SK-N-SH (cell line): ENCODE data around the gene CREB3L1. TPM values are rescaled to one million over a fixed set of nuclear protein-coding genes. Genes with fewer than 3 reads are reported as not detected.

Source experiments
- CTCF ChIA-PET: fragments of 300-600, 350-600 bp; formaldehyde crosslinking; extraction: SDS; loops from one replicate; lab custom pipeline; 2021; lab: Yijun Ruan, JAX
- POLR2A ChIA-PET: fragments of 350-600 bp; sonication (Branson Sonifier 250); formaldehyde crosslinking; extraction: SDS; loops from one replicate; lab custom pipeline; 2020; ENCODE audit warnings: antibody characterized with exemption, inconsistent platforms; lab: Yijun Ruan, JAX
- DNase-seq: peaks from one replicate; pipeline ENCODE4 v3.0.0; 2012
- H2AFZ ChIP-seq: fragments of 200-600 bp; sonication (generic); 2 replicates; pipeline ENCODE4 v1.8.1; 2016; ENCODE audit warnings: antibody characterized with exemption, mild to moderate bottlenecking, low read depth
- H3F3A ChIP-seq: fragments of 200-600 bp; sonication (generic); replicated peaks from 2 replicates; pipeline ENCODE3; 2016; ENCODE audit warnings: antibody characterized with exemption, mild to moderate bottlenecking; ENCODE audit not compliant: insufficient read depth
- H3K27ac ChIP-seq, 2 experiments: fragments of 200-500 bp in 1 of 2; fragments of 200-600 bp in 1 of 2; sonication (Bioruptor generic) in 1 of 2; sonication (generic), shearing (Covaris generic) in 1 of 2; 2 replicates each; pipeline versions ENCODE4 v1.5.1 to v1.6.1; 2014 to 2016; ENCODE audit warnings: low read depth in 2 of 2, inconsistent platforms in 1 of 2, low read length in 1 of 2, mild to moderate bottlenecking in 1 of 2, mixed read lengths in 1 of 2
- H3K27me3 ChIP-seq: fragments of 200-600 bp; sonication (generic), shearing (Covaris generic); 2 replicates; pipeline ENCODE4 v1.6.1; 2016; ENCODE audit warnings: mixed run types; ENCODE audit not compliant: insufficient read depth
- H3K36me3 ChIP-seq, 2 experiments: fragments of 200-500 bp in 1 of 2; fragments of 200-600 bp in 1 of 2; sonication (Bioruptor generic) in 1 of 2; sonication (generic) in 1 of 2; replicated peaks in 1 of 2; 2 replicates each; pipeline versions ENCODE3 to v1.5.1; 2014 to 2016; ENCODE audit warnings: low read length in 1 of 2, mild to moderate bottlenecking in 1 of 2; ENCODE audit not compliant: insufficient read depth in 2 of 2, control insufficient read depth in 1 of 2
- H3K4me1 ChIP-seq, 2 experiments: fragments of 200-500 bp in 1 of 2; fragments of 200-600 bp in 1 of 2; sonication (Bioruptor generic) in 1 of 2; sonication (generic), shearing (Covaris generic) in 1 of 2; 2 replicates each; pipeline versions ENCODE4 v1.5.1 to v1.6.1; 2014 to 2016; ENCODE audit warnings: low read depth in 1 of 2, low read length in 1 of 2, mixed run types in 1 of 2; ENCODE audit not compliant: insufficient read depth in 2 of 2, control insufficient read depth in 1 of 2
- H3K4me2 ChIP-seq: fragments of 200-600 bp; sonication (generic), shearing (Covaris generic); 2 replicates; pipeline ENCODE4 v1.6.1; 2017; ENCODE audit warnings: mixed run types
- H3K4me3 ChIP-seq, 2 experiments: fragments of 200-500 bp in 1 of 2; fragments of 200-600 bp in 1 of 2; sonication (Bioruptor generic) in 1 of 2; sonication (generic), shearing (Covaris generic) in 1 of 2; 2 replicates each; pipeline versions ENCODE4 v1.5.1 to v1.8.1; 2014 to 2016; ENCODE audit warnings: low read depth in 2 of 2, inconsistent platforms in 1 of 2, low read length in 1 of 2, mild to moderate bottlenecking in 1 of 2, mixed read lengths in 1 of 2, moderate library complexity in 1 of 2
- H3K79me2 ChIP-seq: fragments of 200-600 bp; sonication (generic); 2 replicates; pipeline ENCODE4 v1.8.1; 2017; ENCODE audit warnings: mild to moderate bottlenecking; ENCODE audit not compliant: insufficient read depth
- H3K9ac ChIP-seq: fragments of 200-600 bp; sonication (generic); 2 replicates; pipeline ENCODE4 v1.6.1; 2017; ENCODE audit warnings: mixed run types
- H3K9me2 ChIP-seq: fragments of 200-600 bp; sonication (generic); 2 replicates; pipeline ENCODE4 v1.6.1; 2017; ENCODE audit warnings: mixed run types
- H3K9me3 ChIP-seq: fragments of 200-600 bp; sonication (generic); 2 replicates; pipeline ENCODE4 v1.6.1; 2017; ENCODE audit warnings: mixed run types, mild to moderate bottlenecking, moderate library complexity
- H4K20me1 ChIP-seq: fragments of 200-600 bp; sonication (generic); 2 replicates; pipeline ENCODE4 v1.6.1; 2017; ENCODE audit warnings: mild to moderate bottlenecking, mixed run types; ENCODE audit not compliant: insufficient read depth
- CHD2 ChIP-seq: fragments of 150-350 bp; IDR thresholded peaks from 2 replicates; pipeline ENCODE4 v1.6.1; 2018; ENCODE audit warnings: low read length; ENCODE audit not compliant: partially characterized antibody
- FOXJ3 ChIP-seq: sonication (generic); formaldehyde crosslinking; IDR thresholded peaks from 2 replicates; pipeline ENCODE4 v1.5.1; 2020; ENCODE audit warnings: mild to moderate bottlenecking, missing genetic modification reagents
- GABPA ChIP-seq: IDR thresholded peaks from 2 replicates; pipeline ENCODE4 v1.4.0; 2012; ENCODE audit warnings: low read depth, mild to moderate bottlenecking
- GATA2 ChIP-seq: sonication (generic); formaldehyde crosslinking; IDR thresholded peaks from 2 replicates; pipeline ENCODE4 v1.5.0; 2020; ENCODE audit warnings: mild to moderate bottlenecking, missing genetic modification reagents
- JUND ChIP-seq: IDR thresholded peaks from 2 replicates; pipeline ENCODE4 v1.4.0; 2012
- MEF2A ChIP-seq: IDR thresholded peaks from 2 replicates; pipeline ENCODE4 v1.4.0; 2012; ENCODE audit warnings: low read depth, borderline replicate concordance
- MXI1 ChIP-seq: IDR thresholded peaks from 2 replicates; pipeline ENCODE4 v1.6.1; 2012; ENCODE audit warnings: mild to moderate bottlenecking, low read depth, low read length, improper control_type of control experiment
- NRF1 ChIP-seq: IDR thresholded peaks from 2 replicates; pipeline ENCODE4 v1.6.1; 2012; ENCODE audit warnings: low read depth, mild to moderate bottlenecking, low read length
- POLR2AphosphoS5 ChIP-seq: IDR thresholded peaks from 2 replicates; pipeline ENCODE4 v1.6.1; 2012; ENCODE audit warnings: low read depth, low read length
- RAD21 ChIP-seq: IDR thresholded peaks from 2 replicates; pipeline ENCODE4 v1.6.1; 2012; ENCODE audit warnings: mild to moderate bottlenecking, low read length
- TCF12 ChIP-seq: IDR thresholded peaks from 2 replicates; pipeline ENCODE4 v1.4.0; 2012
- TEAD4 ChIP-seq: IDR thresholded peaks from 2 replicates; pipeline ENCODE4 v1.4.0; 2012; ENCODE audit warnings: mild to moderate bottlenecking, borderline replicate concordance; ENCODE audit not compliant: insufficient read depth
- WGBS: methylation state at CpG from one replicate; pipeline ENCODE4 v1.1.6; 2017; ENCODE audit warnings: low lambda C conversion rate; 5-methylcytosine and 5-hydroxymethylcytosine counted together
- polyA plus RNA-seq, 3 experiments: library from polyadenylated mRNA; depleted of rRNA; stranded (reverse); fragments of >200 nt; gene quantifications; 2 replicates each; pipeline ENCODE4 v1.2.3, GENCODE V29; 2012
- TF ChIP-seq, protein P1 (sequence below): IDR thresholded peaks from 2 replicates; pipeline ENCODE4 v1.6.1; 2012; ENCODE audit warnings: mild to moderate bottlenecking, low read depth, low read length, moderate library complexity
- TF ChIP-seq, protein P2 (sequence below): IDR thresholded peaks from 2 replicates; pipeline ENCODE4 v1.4.0; 2012; ENCODE audit warnings: low read depth
- TF ChIP-seq, protein P3 (sequence below): fragments of 150-350 bp; IDR thresholded peaks from 2 replicates; pipeline ENCODE4 v1.6.1; 2017; ENCODE audit warnings: antibody characterized with exemption, low read length, low read depth, borderline replicate concordance
- TF ChIP-seq, protein P4 (sequence below): IDR thresholded peaks from 2 replicates; pipeline ENCODE4; 2012

Gene CREB3L1
- polyA plus RNA-seq, 1 of the 3 experiments (the other 2 are of a cell fraction) = 14.0 TPM

DNA sequence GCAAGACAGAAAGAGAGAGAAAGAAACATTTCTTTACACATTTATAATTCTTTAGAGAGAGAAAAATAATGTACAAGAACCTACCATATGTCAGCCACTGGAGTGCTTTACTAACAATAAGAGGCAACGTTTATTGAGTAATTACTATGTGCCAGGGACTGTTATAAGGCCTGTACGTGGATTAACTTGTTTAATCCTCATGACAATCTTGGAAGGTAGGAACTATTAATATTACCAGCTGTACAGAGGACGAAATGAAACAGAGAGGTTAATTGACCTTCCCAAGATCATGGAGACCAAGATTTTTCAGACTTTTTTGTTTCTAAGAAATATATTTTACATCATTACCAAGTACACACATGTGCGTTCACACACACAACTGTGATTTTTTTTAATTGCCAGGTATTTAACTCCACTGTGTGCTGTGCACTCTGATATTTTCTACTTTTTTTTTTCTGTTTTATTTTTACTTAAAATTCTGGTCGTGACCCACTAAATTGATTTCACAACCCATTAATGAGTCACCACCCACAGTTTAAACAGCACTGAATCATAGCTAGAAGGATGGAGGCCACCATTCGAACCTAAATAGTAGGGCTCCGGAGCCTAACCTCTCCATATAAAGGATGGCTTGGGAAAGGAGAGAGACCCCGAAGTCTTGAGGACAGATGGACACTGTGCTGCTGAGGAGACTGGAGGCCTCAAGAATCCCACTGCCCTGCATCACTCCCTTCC is 21.4 kb downstream of the CREB3L1 start (continued):
- TF ChIP-seq GABPA = no peak
- TF ChIP-seq MXI1 = no peak

DNA sequence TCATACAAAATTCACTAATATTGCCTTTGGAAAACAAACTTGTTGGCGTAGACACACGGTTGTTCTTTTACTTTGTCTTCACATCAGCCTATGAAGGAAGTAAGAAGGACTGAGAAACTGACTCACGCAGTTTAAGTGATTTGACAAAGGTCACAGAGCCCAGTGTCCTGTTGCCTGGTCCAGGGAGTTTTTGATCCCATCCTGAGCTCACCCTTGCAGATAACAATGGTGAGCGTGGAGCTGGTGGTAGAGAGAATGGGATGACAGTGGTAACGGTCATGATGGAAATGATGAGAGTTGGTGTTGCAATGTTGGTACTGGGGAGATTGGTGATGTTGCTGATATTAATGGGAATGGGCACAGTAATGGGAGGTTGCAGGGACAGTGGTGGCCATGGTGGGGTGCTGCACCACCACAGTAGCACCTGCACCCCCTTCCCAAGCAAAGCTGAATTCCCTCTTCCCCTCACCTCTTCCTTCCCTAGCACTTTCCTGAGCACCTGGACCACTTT is 22.0 kb downstream of the CREB3L1 start:
- Histone ChIP-seq H3K4me1 (peaks cover 13 to 24% of the 10 kb centered on the region in 2 experiments; a peak in 3 of 4 replicates), H3K9ac (no peak overlapping the region), H3K79me2 (peaks cover 91% of the 10 kb centered on the region)

DNA sequence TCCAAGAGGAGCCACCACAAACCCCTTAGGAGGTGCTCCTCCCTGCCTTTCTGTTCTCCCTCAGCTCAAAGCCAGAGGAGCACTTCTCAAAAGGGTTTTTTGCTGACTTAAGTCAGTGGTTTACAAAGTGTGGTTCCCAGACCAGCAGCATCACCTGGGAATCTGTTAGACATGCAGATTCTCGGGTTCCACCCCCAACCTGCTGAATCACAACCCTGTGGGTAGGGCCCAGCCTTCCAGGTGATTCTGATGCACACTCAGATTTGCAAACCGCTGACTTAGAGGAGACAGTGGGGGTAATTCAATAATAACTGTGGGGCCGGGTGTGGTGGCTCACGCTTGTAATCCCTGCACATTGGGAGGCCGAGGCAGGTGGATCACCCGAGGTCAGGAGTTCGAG is 22.8 kb downstream of the CREB3L1 start:
- H3K4me3 ChIP-seq = no peak overlapping the region
- TF ChIP-seq JUND (no peak), GABPA (no peak), TEAD4 (no peak), CHD2 (no peak), NRF1 (no peak)
- TF ChIP-seq, protein P1, sequence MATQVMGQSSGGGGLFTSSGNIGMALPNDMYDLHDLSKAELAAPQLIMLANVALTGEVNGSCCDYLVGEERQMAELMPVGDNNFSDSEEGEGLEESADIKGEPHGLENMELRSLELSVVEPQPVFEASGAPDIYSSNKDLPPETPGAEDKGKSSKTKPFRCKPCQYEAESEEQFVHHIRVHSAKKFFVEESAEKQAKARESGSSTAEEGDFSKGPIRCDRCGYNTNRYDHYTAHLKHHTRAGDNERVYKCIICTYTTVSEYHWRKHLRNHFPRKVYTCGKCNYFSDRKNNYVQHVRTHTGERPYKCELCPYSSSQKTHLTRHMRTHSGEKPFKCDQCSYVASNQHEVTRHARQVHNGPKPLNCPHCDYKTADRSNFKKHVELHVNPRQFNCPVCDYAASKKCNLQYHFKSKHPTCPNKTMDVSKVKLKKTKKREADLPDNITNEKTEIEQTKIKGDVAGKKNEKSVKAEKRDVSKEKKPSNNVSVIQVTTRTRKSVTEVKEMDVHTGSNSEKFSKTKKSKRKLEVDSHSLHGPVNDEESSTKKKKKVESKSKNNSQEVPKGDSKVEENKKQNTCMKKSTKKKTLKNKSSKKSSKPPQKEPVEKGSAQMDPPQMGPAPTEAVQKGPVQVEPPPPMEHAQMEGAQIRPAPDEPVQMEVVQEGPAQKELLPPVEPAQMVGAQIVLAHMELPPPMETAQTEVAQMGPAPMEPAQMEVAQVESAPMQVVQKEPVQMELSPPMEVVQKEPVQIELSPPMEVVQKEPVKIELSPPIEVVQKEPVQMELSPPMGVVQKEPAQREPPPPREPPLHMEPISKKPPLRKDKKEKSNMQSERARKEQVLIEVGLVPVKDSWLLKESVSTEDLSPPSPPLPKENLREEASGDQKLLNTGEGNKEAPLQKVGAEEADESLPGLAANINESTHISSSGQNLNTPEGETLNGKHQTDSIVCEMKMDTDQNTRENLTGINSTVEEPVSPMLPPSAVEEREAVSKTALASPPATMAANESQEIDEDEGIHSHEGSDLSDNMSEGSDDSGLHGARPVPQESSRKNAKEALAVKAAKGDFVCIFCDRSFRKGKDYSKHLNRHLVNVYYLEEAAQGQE = no peak
- TF ChIP-seq, protein P2, sequence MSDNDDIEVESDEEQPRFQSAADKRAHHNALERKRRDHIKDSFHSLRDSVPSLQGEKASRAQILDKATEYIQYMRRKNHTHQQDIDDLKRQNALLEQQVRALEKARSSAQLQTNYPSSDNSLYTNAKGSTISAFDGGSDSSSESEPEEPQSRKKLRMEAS = no peak
- H4K20me1 ChIP-seq = no peaks in the 10 kb centered on the region
- POLR2A ChIA-PET = interaction anchor here (1.4 kb wide), 1 partner anchor 15 kb away, joined by 3 read pairs; no protein-coding TSS in a partner anchor
- peaks cover 94% of the 10 kb centered on the region for H3K79me2 ChIP-seq
- no peak for DNase-seq
- H3F3A ChIP-seq = peaks cover 52% of the 10 kb centered on the region
- no peaks in the 10 kb centered on the region for H3K9me3 ChIP-seq
- WGBS = 81% methylated on average over 7 of the region's 7 CpGs
- peaks cover 0 to 20% of the 10 kb centered on the region in 2 experiments for H3K36me3 ChIP-seq
- no peaks in the 10 kb centered on the region for H3K27me3 ChIP-seq
- H3K4me1 ChIP-seq = peaks cover 8 to 18% of the 10 kb centered on the region in 2 experiments; a peak in 3 of 4 replicates
- no peak overlapping the region for H3K4me2 ChIP-seq
- no peaks in the 10 kb centered on the region for H3K9me2 ChIP-seq
- CTCF ChIA-PET = interaction anchor here (0.9 to 2.1 kb wide), 4 partner anchors 9 to 294 kb away, joined by 3 to 20 read pairs (median 4); no protein-coding TSS in a partner anchor
- H3K9ac ChIP-seq = no peak overlapping the region
- H2AFZ ChIP-seq = no peak overlapping the region
- H3K27ac ChIP-seq = no peak overlapping the region; a peak in 1 of 4 replicates

More for the DNA sequence above, 22.0 kb downstream of the CREB3L1 start:
- Histone ChIP-seq H4K20me1 (no peaks in the 10 kb centered on the region), H3K36me3 (peaks cover 0 to 20% of the 10 kb centered on the region in 2 experiments), H3K4me3 (no peak overlapping the region), H3F3A (peaks cover 56% of the 10 kb centered on the region), H3K9me2 (no peaks in the 10 kb centered on the region), H3K27ac (peak overlapping the region in 1 of 2 experiments; percentile 95; a peak in 2 of 4 replicates), H2AFZ (no peak overlapping the region), H3K27me3 (no peaks in the 10 kb centered on the region), H3K4me2 (peak overlapping the region; percentile 32; the same call in 1 of the 2 replicates), H3K9me3 (no peaks in the 10 kb centered on the region)
- no peak for DNase-seq
- CTCF ChIA-PET = interaction anchor here (0.9 to 2.1 kb wide), 4 partner anchors 9 to 293 kb away, joined by 3 to 20 read pairs (median 4); no protein-coding TSS in a partner anchor
- POLR2A ChIA-PET = interaction anchor here (1.4 kb wide), 1 partner anchor 16 kb away, joined by 3 read pairs; no protein-coding TSS in a partner anchor
- TF ChIP-seq, protein P3, sequence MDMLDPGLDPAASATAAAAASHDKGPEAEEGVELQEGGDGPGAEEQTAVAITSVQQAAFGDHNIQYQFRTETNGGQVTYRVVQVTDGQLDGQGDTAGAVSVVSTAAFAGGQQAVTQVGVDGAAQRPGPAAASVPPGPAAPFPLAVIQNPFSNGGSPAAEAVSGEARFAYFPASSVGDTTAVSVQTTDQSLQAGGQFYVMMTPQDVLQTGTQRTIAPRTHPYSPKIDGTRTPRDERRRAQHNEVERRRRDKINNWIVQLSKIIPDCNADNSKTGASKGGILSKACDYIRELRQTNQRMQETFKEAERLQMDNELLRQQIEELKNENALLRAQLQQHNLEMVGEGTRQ = no peak
- TF ChIP-seq, protein P4, sequence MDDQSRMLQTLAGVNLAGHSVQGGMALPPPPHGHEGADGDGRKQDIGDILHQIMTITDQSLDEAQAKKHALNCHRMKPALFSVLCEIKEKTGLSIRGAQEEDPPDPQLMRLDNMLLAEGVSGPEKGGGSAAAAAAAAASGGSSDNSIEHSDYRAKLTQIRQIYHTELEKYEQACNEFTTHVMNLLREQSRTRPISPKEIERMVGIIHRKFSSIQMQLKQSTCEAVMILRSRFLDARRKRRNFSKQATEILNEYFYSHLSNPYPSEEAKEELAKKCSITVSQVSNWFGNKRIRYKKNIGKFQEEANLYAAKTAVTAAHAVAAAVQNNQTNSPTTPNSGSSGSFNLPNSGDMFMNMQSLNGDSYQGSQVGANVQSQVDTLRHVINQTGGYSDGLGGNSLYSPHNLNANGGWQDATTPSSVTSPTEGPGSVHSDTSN = no peak
- no peak for TF ChIP-seq MXI1
- TF ChIP-seq TCF12 = no peak
- no peak for TF ChIP-seq RAD21
- no peak for TF ChIP-seq GATA2 (CRISPR knock-in tag)
- TF ChIP-seq FOXJ3 (CRISPR knock-in tag) = no peak
- no peak for TF ChIP-seq POLR2AphosphoS5
- TF ChIP-seq MEF2A = no peak
- WGBS = 66% methylated on average over 5 of the region's 5 CpGs
